Testis (tissue), 2 donors: ENCODE measurements around the gene FAM161B.

Experiments used
- CTCF ChIP-seq, 3 experiments: fragments of 450-650 bp in 2 of 3; fragments of 200-600 bp in 1 of 3; sonication (generic) in 1 of 3; IDR thresholded peaks; one replicate each; pipeline ENCODE4 v1.5.1; 2016 to 2019; ENCODE audit warnings: antibody characterized with exemption in 3 of 3, mild to moderate bottlenecking in 2 of 3, moderate library complexity in 1 of 3
- POLR2A ChIP-seq: fragments of 450-650 bp; IDR thresholded peaks from one replicate; pipeline ENCODE4 v1.6.1; 2017; ENCODE audit warnings: antibody characterized with exemption, mild to moderate bottlenecking, moderate library complexity

- no peak for TF ChIP-seq POLR2A
- no peak for TF ChIP-seq CTCF (IDR thresholded peaks at IDR 0.05)
Measured at GRCh38 chr14:73977896-73978295, 28.0 kb upstream of the FAM161B start.
